ENCODE data around the gene WNT11. TPM values are rescaled to one million over a fixed set of nuclear protein-coding genes. Genes with fewer than 3 reads are reported as not detected.

The WNT11 gene
- total and polyA plus RNA-seq, 2 of the 13 experiments (the other 11 are each of a cell fraction or from before 2014, with no cell fraction given): 0.34 to 0.66 TPM

GRCh38 chr11:76153571-76153923 is 52.8 kb downstream of the WNT11 start (continued):
- TF ChIP-seq PBX3 (CRISPR knock-in tag; IDR thresholded peaks at IDR 0.05; ENCODE audit: borderline replicate concordance) (no peak), HINFP (CRISPR knock-in tag; IDR thresholded peaks at IDR 0.05; ENCODE audit: low read depth) (0 out of 2 replicates have a peak, but pooled peaks have one; percentile 50), USF2 (IDR thresholded peaks at IDR 0.05; ENCODE audit: low read depth, low read length) (no peak), USF2 (CRISPR knock-in tag; IDR thresholded peaks at IDR 0.05; ENCODE audit: borderline replicate concordance) (no peak), SATB2 (CRISPR knock-in tag; IDR thresholded peaks at IDR 0.05) (no peak), KLF12 (CRISPR knock-in tag; IDR thresholded peaks at IDR 0.05; ENCODE audit: borderline replicate concordance) (no peak), ZNF512B (CRISPR knock-in tag; IDR thresholded peaks at IDR 0.05; ENCODE audit: borderline replicate concordance) (no peak), SIN3B (IDR thresholded peaks at IDR 0.05; ENCODE audit: low read length) (no peak), GLMP (CRISPR knock-in tag; IDR thresholded peaks at IDR 0.05; ENCODE audit: borderline replicate concordance) (no peak), ERF (CRISPR knock-in tag; IDR thresholded peaks at IDR 0.05) (peak; percentile 17; the same call in 1 of the 2 replicates), ZNF546 (CRISPR knock-in tag; conservative IDR thresholded peaks at IDR 0.05) (no peak)
